Sigmoid colon (tissue), 7 donors: ENCODE data around the gene PTRH1. TPM values are rescaled to one million over a fixed set of nuclear protein-coding genes. Genes with fewer than 3 reads are reported as not detected.

ENCODE experiments used
- DNase-seq: peaks from one replicate; pipeline ENCODE4 v3.0.0-alpha.2; 2019
- H3K27ac ChIP-seq, 4 donors: fragments of 200-600 bp; sonication (generic); one replicate each; pipeline ENCODE4 v1.5.1; 2016 to 2019; ENCODE audit warnings: mild to moderate bottlenecking in 1 of 4
- H3K27me3 ChIP-seq, 3 donors: fragments of 200-600 bp; sonication (generic); one replicate each; pipeline ENCODE4 v1.5.1; 2019; ENCODE audit warnings: mild to moderate bottlenecking in 1 of 3
- H3K36me3 ChIP-seq, 4 donors: fragments of 200-600 bp; sonication (generic); one replicate each; pipeline ENCODE4 v1.5.1; 2016 to 2019
- H3K4me1 ChIP-seq, 4 donors: fragments of 200-600 bp; sonication (generic); one replicate each; pipeline ENCODE4 v1.5.1; 2017 to 2019
- H3K4me3 ChIP-seq, 4 donors: fragments of 200-600 bp; sonication (generic); one replicate each; pipeline ENCODE4 v1.5.1; 2017 to 2019; ENCODE audit warnings: mild to moderate bottlenecking in 2 of 4, moderate library complexity in 1 of 4
- H3K9me3 ChIP-seq, 4 donors: fragments of 200-600 bp in 3 of 4; sonication (generic) in 3 of 4; one replicate each; pipeline versions ENCODE4 v1.5.1 to v1.6.1; 2013 to 2019
- EP300 ChIP-seq, 4 donors: sonication (generic); formaldehyde crosslinking; IDR thresholded peaks; one replicate each; pipeline ENCODE4 v1.6.1; 2017; ENCODE audit warnings: antibody characterized with exemption in 4 of 4
- POLR2A ChIP-seq, 2 donors: fragments of 450-650 bp; IDR thresholded peaks; one replicate each; pipeline ENCODE4 v1.6.1; 2016; ENCODE audit warnings: antibody characterized with exemption in 2 of 2, mild to moderate bottlenecking in 2 of 2, moderate library complexity in 2 of 2
- POLR2AphosphoS5 ChIP-seq, 4 donors: sonication (generic); formaldehyde crosslinking; IDR thresholded peaks; one replicate each; pipeline ENCODE4 v1.6.1; 2017; ENCODE audit warnings: antibody characterized with exemption in 4 of 4
- WGBS, 2 donors: extraction: QIAGEN DNeasy Blood & Tissue Kit; methylation state at CpG; one replicate each; pipeline ENCODE4 v1.1.7; 2013; 5-methylcytosine and 5-hydroxymethylcytosine counted together
- intact Hi-C: fragments of 100-400 bp; cut with DNase I; formaldehyde crosslinking; loops from one replicate; pipeline ENCODE4 v1.15.1; 2023
- polyA plus RNA-seq, 3 donors: library from polyadenylated mRNA; stranded (reverse); fragments of 200-250 nt; gene quantifications; one replicate each; pipeline ENCODE4 v1.2.3, GENCODE V29; 2013
- total RNA-seq, 4 donors: library from RNA; depleted of rRNA; stranded (reverse); fragments of >200 nt; gene quantifications; one replicate each; pipeline ENCODE4 v1.1.0, GENCODE V29; 2016
- TF ChIP-seq, protein P1 (sequence below), 4 experiments: fragments of 450-650 bp in 3 of 4; fragments of 200-600 bp in 1 of 4; IDR thresholded peaks; one replicate each; pipeline ENCODE4 v1.5.1; 2016 to 2019; ENCODE audit warnings: antibody characterized with exemption in 4 of 4, mild to moderate bottlenecking in 3 of 4, moderate library complexity in 2 of 4
- donor health status: healthy with polysubstance abuse.
- donor health status: Bipolar disorder and iron deficiency.
- donor health status: healthy.

Gene PTRH1
- total and polyA plus RNA-seq, 7 donors = 8.9 to 25.8 (median 16.3) TPM

DNA sequence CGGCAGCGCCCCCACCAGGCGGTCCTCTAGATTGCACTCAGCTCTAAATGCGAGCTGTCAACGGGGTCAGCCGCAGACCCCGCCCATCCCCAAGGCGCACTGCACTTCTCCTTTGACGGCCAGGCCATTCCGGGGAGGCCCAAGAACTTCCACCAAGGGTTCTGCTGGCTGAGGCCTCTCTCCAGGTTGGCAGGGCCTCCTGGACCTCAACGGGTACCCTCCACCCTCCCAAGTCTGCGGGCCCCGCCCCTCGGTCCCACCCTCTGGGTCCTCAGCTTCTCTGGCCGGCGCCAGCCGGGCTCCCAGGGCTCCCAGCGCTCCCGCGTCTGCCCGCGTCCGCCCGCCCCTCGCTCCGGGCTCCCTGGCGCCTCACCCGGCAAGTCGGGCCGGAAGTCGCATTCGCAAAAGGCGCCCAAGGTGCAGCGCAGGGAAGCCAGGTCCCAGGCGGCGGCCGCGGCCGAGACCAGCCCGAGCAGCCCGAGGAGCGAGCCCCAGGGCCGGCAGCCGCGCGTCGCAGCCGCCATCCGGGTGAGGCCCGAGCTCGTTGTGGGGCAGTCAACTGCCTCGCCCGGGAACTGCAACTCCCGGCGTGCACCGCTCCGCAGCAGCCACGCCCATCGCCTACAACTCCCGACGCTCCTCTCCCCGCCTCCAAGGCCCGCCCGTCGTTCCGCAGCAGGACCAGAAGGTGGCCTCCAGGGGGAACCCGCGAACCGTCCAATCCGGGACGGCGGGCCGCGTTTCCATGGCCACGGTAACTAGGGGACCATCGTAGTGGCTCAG lies 19.5 kb upstream of the PTRH1 start, which contains the start of gene TOR2A:
Gene TOR2A (minus strand): TSS at position 548 of the 783 bp plus-strand sequence. CDS start 24 bp downstream, at position 524.
- peak; percentile 99 for DNase-seq
- H3K27me3 ChIP-seq = no peaks in the 10 kb centered on the region
- TF ChIP-seq POLR2AphosphoS5 (IDR thresholded peaks at IDR 0.05) (peak; percentile 76 to 92 (median 88)), POLR2A (IDR thresholded peaks at IDR 0.05) (peak in 1 of 2 donors; percentile 46), EP300 (IDR thresholded peaks at IDR 0.05) (no peak)
- TF ChIP-seq, protein P1, sequence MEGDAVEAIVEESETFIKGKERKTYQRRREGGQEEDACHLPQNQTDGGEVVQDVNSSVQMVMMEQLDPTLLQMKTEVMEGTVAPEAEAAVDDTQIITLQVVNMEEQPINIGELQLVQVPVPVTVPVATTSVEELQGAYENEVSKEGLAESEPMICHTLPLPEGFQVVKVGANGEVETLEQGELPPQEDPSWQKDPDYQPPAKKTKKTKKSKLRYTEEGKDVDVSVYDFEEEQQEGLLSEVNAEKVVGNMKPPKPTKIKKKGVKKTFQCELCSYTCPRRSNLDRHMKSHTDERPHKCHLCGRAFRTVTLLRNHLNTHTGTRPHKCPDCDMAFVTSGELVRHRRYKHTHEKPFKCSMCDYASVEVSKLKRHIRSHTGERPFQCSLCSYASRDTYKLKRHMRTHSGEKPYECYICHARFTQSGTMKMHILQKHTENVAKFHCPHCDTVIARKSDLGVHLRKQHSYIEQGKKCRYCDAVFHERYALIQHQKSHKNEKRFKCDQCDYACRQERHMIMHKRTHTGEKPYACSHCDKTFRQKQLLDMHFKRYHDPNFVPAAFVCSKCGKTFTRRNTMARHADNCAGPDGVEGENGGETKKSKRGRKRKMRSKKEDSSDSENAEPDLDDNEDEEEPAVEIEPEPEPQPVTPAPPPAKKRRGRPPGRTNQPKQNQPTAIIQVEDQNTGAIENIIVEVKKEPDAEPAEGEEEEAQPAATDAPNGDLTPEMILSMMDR (IDR thresholded peaks at IDR 0.05) = peak; percentile 89 to 99 (median 98)
- WGBS, 2 donors = 0 to 1% methylated on average over 76 of the region's 76 CpGs
- H3K4me3 ChIP-seq = peak within 1 kb of the TSS; percentile 50 to 93 (median 76)
- H3K9me3 ChIP-seq = no peaks in the 10 kb centered on the region
- peaks cover 0 to 27% (median 16%) of the 10 kb centered on the region in 4 donors for H3K4me1 ChIP-seq
- intact Hi-C loops = loop anchor here (1.0 to 5.0 kb wide), 6 partner anchors 50 to 233 kb away; partner anchors contain the start of genes ST6GALNAC4 and STXBP1
- peaks cover 0 to 17% (median 4%) of the 10 kb centered on the region in 4 donors for H3K36me3 ChIP-seq
- H3K27ac ChIP-seq = peak within 1 kb of the TSS; percentile 91 to 98 (median 98)

DNA sequence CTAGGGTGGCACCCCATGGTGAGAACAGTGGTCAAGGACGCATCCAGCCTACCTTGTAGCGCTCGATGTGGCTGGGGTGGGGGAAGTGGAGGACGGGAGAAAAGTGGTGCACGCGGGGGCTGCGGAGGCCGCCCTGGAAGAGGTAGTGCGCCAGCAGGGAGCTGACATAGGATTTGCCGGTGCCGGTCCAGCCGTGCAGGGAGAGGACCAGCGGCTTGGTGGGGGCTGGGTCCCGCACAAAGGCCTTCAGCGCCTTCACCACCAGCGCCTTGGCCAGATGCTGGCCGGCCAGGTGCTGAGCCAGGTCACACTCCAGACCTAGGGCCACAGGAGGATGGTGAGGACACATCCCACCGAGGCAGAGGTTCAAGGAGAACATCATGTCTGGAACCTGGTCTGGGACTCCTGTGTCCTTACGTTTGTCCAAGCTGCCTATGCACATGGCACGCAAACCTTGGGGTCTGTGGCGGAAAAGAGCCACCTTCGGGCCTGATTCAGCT lies 18.8 kb upstream of the PTRH1 start:
- no peaks in the 10 kb centered on the region for H3K9me3 ChIP-seq
- intact Hi-C loops = loop anchor here (1.0 to 5.0 kb wide), 5 partner anchors 122 to 232 kb away; partner anchors contain the start of genes ST6GALNAC4 and STXBP1
- no peak for TF ChIP-seq EP300 (IDR thresholded peaks at IDR 0.05)
- TF ChIP-seq, protein P1 (IDR thresholded peaks at IDR 0.05) = no peak
- TF ChIP-seq POLR2AphosphoS5 (IDR thresholded peaks at IDR 0.05) = no peak
- TF ChIP-seq POLR2A (IDR thresholded peaks at IDR 0.05) = no peak
- no peaks in the 10 kb centered on the region for H3K27me3 ChIP-seq
- peak overlapping the region; percentile 50 to 93 (median 76) for H3K4me3 ChIP-seq
- H3K36me3 ChIP-seq = peaks cover 0 to 17% (median 4%) of the 10 kb centered on the region in 4 donors
- H3K4me1 ChIP-seq = peaks cover 0 to 27% (median 16%) of the 10 kb centered on the region in 4 donors
- DNase-seq = no peak
- WGBS, 2 donors = 54 to 60% methylated on average over 22 of the region's 22 CpGs
- H3K27ac ChIP-seq = peak overlapping the region; percentile 91 to 98 (median 98)

DNA sequence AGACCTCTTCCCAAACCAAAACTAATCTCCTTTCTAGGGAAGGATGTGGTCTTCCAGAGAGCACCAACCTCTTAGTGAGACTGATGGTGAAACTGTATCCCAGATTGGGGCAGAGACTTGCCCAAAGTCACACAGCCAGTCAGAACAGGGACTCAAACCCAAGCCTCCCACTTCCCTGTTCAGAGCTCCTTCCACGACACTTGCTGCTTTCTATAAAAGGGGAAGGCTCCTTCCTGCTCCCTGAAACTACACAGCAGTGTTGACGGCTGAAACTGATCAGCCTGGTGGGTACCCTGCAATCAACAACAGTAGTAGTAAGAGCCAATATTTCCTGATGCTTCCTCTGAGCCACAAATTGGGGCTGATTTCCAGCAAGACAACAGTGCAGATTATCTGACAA lies 18.2 kb upstream of the PTRH1 start:
- no peak for TF ChIP-seq POLR2AphosphoS5 (IDR thresholded peaks at IDR 0.05)
- no peak for TF ChIP-seq EP300 (IDR thresholded peaks at IDR 0.05)
- TF ChIP-seq, protein P1 (IDR thresholded peaks at IDR 0.05) = no peak
- no peak for TF ChIP-seq POLR2A (IDR thresholded peaks at IDR 0.05)
- WGBS, 2 donors = 71 to 83% methylated on average over 2 of the region's 2 CpGs
- Histone ChIP-seq H3K27me3 (no peaks in the 10 kb centered on the region), H3K9me3 (no peaks in the 10 kb centered on the region), H3K4me3 (no peak overlapping the region), H3K27ac (no peak overlapping the region), H3K36me3 (peaks cover 0 to 17% (median 4%) of the 10 kb centered on the region in 4 donors), H3K4me1 (peaks cover 0 to 27% (median 16%) of the 10 kb centered on the region in 4 donors)
- DNase-seq = no peak
- intact Hi-C loops = loop anchor here (1.0 to 5.0 kb wide), 5 partner anchors 121 to 231 kb away; partner anchors contain the start of genes ST6GALNAC4 and STXBP1

DNA sequence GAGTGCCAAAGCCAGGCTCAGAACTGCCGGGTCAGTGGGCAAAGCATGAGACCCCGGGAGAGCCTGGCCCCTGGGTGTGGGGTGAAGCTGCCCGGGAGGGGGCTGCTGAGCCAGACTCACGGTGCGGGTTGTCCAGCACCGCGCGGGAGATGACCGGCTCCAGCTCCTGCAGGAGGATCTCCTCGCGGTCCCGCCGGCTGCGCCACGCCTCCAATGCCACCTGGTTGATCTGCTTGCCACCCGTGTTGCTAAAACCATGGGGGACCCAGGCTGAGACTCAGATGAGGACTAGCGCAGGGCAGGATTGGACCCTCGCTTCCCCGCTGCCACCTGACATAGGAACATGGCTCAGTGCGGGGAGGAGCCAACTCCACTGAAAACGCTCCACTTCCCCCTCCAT lies 17.0 kb upstream of the PTRH1 start:
- no peak overlapping the region for H3K4me3 ChIP-seq
- H3K9me3 ChIP-seq = no peaks in the 10 kb centered on the region
- H3K27ac ChIP-seq = peak overlapping the region in 2 of 4 donors; percentile 13 to 19
- H3K4me1 ChIP-seq = peaks cover 0 to 27% (median 16%) of the 10 kb centered on the region in 4 donors
- H3K36me3 ChIP-seq = peaks cover 0 to 17% (median 4%) of the 10 kb centered on the region in 4 donors
- H3K27me3 ChIP-seq = no peaks in the 10 kb centered on the region
- WGBS, 2 donors = 96 to 97% methylated on average over 21 of the region's 21 CpGs
- intact Hi-C loops = loop anchor here (5.0 kb wide), 2 partner anchors 120 to 230 kb away; partner anchors contain the start of gene STXBP1
- no peak for TF ChIP-seq POLR2A (IDR thresholded peaks at IDR 0.05)
- no peak for TF ChIP-seq EP300 (IDR thresholded peaks at IDR 0.05)
- no peak for TF ChIP-seq POLR2AphosphoS5 (IDR thresholded peaks at IDR 0.05)
- no peak for DNase-seq
